Measurements from ENCODE around the gene FAM184B. TPM values are rescaled to one million over a fixed set of nuclear protein-coding genes. Genes with fewer than 3 reads are reported as not detected.

Gene FAM184B
- total RNA-seq, 1 donor from 2014 or later = 0.02 TPM

DNA sequence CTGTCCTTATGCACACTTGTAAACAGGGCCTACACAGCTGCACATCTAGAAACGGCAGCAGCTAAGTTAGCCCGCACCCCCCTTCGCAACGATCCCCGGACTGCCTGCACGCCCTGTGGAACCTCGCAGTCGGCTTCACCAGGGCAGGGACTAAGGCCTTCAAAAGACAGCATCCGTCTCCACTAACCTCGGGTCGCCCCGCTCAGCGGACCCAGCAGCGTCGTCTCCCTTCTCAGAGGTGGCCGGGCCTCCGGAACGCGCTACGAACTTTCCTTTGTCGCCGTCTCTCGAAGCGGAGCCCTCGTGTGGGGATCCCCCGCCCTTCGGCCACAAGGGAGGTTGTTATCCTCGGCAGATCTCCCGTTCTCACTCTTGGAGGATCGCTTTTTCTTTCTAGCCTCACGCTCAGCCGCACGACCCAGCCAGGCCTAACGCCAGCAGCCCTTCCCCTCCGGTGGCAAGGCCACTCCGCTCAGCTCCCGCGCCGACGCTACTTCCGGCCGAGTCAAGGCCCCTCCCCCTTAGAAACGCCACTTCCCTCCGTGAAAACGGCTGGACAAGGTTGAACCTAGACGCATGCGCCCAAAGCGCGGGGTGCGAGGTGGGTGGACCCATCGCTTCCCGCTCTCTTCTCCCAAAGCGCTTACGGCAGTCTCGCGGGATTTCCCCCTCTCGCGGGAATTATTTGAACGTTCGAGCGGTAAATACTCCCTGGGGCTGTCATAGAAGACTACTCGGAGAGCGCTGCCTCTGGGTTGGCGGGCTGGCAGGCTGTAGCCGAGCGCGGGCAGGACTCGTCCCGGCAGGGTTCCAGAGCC, 29.0 kb upstream of the FAM184B start, which contains the start of the genes DCAF16 and NCAPG:
Gene DCAF16, minus strand, starts transcription at position 498 of the 818 bp plus-strand sequence. CDS start 6,616 bp downstream, outside the sequence.
Gene NCAPG, plus strand, starts transcription at position 720 of the 818 bp plus-strand sequence. CDS start 99 bp downstream, outside the sequence.
- TF ChIP-seq, protein P1, sequence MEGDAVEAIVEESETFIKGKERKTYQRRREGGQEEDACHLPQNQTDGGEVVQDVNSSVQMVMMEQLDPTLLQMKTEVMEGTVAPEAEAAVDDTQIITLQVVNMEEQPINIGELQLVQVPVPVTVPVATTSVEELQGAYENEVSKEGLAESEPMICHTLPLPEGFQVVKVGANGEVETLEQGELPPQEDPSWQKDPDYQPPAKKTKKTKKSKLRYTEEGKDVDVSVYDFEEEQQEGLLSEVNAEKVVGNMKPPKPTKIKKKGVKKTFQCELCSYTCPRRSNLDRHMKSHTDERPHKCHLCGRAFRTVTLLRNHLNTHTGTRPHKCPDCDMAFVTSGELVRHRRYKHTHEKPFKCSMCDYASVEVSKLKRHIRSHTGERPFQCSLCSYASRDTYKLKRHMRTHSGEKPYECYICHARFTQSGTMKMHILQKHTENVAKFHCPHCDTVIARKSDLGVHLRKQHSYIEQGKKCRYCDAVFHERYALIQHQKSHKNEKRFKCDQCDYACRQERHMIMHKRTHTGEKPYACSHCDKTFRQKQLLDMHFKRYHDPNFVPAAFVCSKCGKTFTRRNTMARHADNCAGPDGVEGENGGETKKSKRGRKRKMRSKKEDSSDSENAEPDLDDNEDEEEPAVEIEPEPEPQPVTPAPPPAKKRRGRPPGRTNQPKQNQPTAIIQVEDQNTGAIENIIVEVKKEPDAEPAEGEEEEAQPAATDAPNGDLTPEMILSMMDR (IDR thresholded peaks at IDR 0.05) = no peak
- H3K4me1 Mint-ChIP-seq = peaks cover 57% of the 10 kb centered on the region
- peak; percentile 98 for DNase-seq
- CTCF ChIA-PET = interaction anchor here (1.0 to 4.5 kb wide), 4 partner anchors 12 to 783 kb away, joined by 3 to 40 read pairs (median 4); no protein-coding TSS in a partner anchor
- H3K4me3 Mint-ChIP-seq = peak within 1 kb of the TSS; percentile 96
- intact Hi-C loops (cut with micrococcal nuclease) = loop anchor here (1.0 to 5.0 kb wide), 5 partner anchors 196 to 1583 kb away; partner anchors contain the start of genes LAP3, LCORL, MED28 and TAPT1
- H3K36me3 Mint-ChIP-seq (ENCODE audit: low read depth) = peaks cover 27% of the 10 kb centered on the region
- no peaks in the 10 kb centered on the region for H3K9me3 Mint-ChIP-seq
- peak within 1 kb of the TSS; percentile 96 for H3K27ac Mint-ChIP-seq
- ATAC-seq (ENCODE audit: low read depth) = peak; percentile 93
- H3K27me3 Mint-ChIP-seq = no peaks in the 10 kb centered on the region
- POLR2A ChIA-PET = interaction anchor here (0.6 to 2.2 kb wide), 6 partner anchors 12 to 261 kb away, joined by 3 to 23 read pairs (median 4); partner anchors contain the start of gene MED28

DNA sequence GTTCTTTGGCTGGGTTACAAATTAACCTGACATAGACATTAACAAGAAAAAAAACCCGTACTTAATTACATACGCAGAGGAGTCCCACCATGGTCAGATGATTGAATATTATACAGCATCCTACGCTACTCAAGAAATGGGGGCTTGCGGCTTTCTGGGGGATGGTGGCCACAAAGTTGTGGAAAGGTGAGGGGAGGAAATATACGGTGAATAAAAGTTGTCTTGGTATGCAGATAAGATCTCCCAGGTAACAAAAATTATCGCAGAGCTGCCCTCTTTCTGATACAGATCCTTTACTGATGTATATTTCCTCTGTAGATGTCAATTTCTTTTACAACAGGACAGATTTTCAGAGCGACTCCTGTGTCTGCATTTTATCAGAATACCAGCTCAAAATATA, 28.2 kb upstream of the FAM184B start:
- DNase-seq (no peak), ATAC-seq (ENCODE audit: low read depth) (no peak)
- H3K36me3 Mint-ChIP-seq (ENCODE audit: low read depth) = peaks cover 28% of the 10 kb centered on the region
- H3K4me3 Mint-ChIP-seq = peak overlapping the region; percentile 96
- H3K27ac Mint-ChIP-seq = peak overlapping the region; percentile 96
- H3K9me3 Mint-ChIP-seq = no peaks in the 10 kb centered on the region
- CTCF ChIA-PET = interaction anchor here (1.0 to 4.5 kb wide), 7 partner anchors 12 to 784 kb away, joined by 3 to 40 read pairs (median 3); no protein-coding TSS in a partner anchor
- TF ChIP-seq, protein P1 (IDR thresholded peaks at IDR 0.05) = no peak
- intact Hi-C loops (cut with micrococcal nuclease) = loop anchor here (1.0 to 5.0 kb wide), 7 partner anchors 173 to 1582 kb away; partner anchors contain the start of genes LAP3, LCORL, MED28 and TAPT1
- POLR2A ChIA-PET = interaction anchor here (0.6 to 2.2 kb wide), 4 partner anchors 12 to 261 kb away, joined by 3 to 23 read pairs (median 4); partner anchors contain the start of gene MED28
- H3K27me3 Mint-ChIP-seq = no peaks in the 10 kb centered on the region
- H3K4me1 Mint-ChIP-seq = peaks cover 57% of the 10 kb centered on the region

DNA sequence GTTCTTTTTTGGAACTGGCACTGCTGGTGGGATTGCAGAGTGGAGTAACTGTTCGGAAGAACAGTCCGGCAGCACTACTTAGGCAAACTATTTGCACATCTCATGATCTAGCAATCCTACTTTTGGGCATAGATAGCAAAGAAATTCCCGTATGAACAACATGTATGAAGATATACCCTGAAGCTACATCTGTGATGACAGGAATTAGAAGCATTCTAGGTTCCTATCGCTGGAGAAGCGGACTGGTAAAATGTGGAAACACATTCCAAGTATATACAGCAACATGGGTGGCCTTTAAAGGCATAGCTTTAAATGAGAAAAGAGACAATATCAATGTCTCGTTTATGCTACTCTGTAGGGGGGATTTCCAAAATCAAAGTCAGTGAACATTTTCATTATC, 26.0 kb upstream of the FAM184B start:
- Mint-ChIP-seq H3K4me3 (no peak overlapping the region), H3K9me3 (no peaks in the 10 kb centered on the region), H3K27me3 (no peaks in the 10 kb centered on the region), H3K36me3 (ENCODE audit: low read depth) (peaks cover 50% of the 10 kb centered on the region), H3K27ac (no peak overlapping the region), H3K4me1 (peaks cover 57% of the 10 kb centered on the region)
- intact Hi-C loops (cut with micrococcal nuclease) = no loop called here
- DNase-seq (no peak), ATAC-seq (ENCODE audit: low read depth) (no peak)
- ChIA-PET POLR2A (no interaction called here), CTCF (interaction anchor here (1.7 to 4.5 kb wide), 3 partner anchors 10 to 259 kb away, joined by 6 to 40 read pairs (median 7); no protein-coding TSS in a partner anchor)
- TF ChIP-seq, protein P1 (IDR thresholded peaks at IDR 0.05) = no peak

DNA sequence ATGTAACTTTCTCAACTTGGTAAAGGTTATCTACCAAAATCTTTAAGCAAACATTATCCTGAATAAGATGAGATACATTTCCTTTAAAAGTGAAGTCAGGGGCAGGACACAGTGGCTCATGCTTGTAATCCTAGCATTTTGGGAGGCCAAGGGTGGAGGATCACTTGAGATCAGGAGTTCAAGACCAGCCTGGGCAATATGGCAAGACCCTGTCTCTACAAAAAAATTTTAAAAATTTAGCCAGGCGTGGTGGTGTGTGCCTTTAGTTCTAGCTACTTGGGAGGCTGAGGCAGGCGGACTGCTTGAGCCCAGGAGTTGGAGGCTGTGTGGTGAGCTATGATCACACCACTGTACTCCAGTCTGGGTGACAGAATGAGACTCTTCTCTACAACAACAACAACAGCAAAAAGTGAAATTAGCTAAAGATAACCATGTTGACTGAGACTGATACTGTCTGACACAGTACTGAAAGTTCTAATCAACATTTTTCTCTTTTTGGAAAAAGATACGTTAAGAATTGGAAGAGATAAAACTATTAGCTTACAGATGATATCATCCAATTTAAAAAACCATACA, 24.2 kb upstream of the FAM184B start:
- no peaks in the 10 kb centered on the region for H3K9me3 Mint-ChIP-seq
- no peak overlapping the region for H3K4me3 Mint-ChIP-seq
- ChIA-PET POLR2A (no interaction called here), CTCF (interaction anchor here (2.0 to 2.1 kb wide), 2 partner anchors 11 to 256 kb away, joined by 6 to 7 read pairs; no protein-coding TSS in a partner anchor)
- DNase-seq = no peak
- TF ChIP-seq, protein P1 (IDR thresholded peaks at IDR 0.05) = no peak
- intact Hi-C loops (cut with micrococcal nuclease) = no loop called here
- H3K36me3 Mint-ChIP-seq (ENCODE audit: low read depth) = peaks cover 62% of the 10 kb centered on the region
- H3K27me3 Mint-ChIP-seq = no peaks in the 10 kb centered on the region
- peaks cover 46% of the 10 kb centered on the region for H3K4me1 Mint-ChIP-seq
- ATAC-seq (ENCODE audit: low read depth) = no peak
- no peak overlapping the region for H3K27ac Mint-ChIP-seq
